Amniotic stem cell (primary cell): ENCODE data around the gene PDE11A.

ENCODE experiments used
- DNase-seq: peaks from one replicate; lab custom pipeline; 2025; lab: John Stamatoyannopoulos, UW

Gene PDE11A

DNA sequence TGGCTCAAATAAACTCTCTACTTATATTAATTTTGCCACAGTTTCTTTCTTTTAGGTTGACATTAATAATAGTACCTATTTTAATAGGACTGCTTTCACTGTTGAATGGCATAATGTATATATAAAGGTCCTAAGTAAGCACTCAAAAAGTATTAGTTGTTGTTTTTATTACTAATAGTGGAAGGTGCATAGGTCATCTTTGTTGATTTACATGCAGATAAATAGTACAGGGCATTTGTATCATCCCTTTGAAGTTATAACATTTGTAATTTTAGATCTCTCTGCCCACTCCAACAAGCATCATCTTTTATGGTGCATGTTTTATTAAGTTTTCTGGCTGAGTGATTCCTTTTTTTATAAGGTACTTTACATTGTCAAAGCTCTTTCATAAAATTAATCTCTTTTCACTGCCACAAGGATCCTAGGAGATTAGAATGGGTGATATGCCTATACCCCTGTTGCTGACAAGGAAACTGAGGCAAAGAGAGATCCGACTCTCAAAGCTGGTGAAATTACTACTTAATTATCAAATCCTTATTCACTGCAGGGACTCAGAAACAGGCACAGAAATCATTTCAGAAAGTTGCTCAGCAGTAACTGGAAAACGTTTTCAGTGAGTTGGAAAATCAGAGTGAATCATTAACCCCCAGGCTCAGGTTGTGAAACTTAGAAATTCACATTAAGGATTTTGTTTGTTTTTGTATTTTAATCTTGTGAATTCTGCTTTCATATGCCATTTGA lies 380.4 kb downstream of the PDE11A start:
- no peak for DNase-seq

DNA sequence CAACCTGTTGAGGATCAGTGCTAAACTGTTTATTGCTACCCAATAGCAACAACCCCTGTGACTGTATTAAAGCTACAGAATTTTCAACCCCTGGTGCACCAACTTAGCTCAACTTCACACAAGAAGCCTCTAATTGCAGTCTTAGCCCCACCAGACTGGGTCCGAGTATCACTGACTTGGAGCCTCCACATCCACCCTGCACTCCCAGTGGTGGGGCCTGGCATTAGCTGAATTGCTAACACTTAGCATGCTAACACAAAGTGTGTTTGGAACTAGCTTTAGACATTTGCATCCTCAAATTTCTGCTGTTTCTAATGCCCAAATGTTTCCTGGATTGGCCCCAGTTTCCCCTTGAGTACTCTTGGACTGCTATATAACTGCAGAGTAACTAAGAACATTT lies 381.4 kb downstream of the PDE11A start:
- no peak for DNase-seq

DNA sequence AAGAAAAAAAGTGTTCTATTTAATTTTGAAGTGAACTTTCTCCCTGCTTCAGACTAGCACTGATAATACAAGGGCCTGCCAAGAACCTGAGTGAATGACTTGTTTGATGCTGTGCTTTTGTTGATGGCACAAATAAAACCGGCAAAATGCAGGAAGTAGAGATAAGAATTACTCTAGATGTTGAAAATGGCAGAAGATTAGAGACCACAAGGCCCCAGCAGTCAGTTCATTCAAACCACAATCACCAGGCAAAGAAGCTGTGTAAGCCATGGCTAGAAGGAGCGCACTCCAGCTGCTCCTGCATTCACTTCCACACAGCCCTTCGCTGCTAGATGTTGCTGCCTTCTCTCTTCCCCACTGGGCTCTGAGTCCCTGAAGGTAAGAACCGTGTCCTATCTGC lies 383.0 kb downstream of the PDE11A start:
- DNase-seq = no peak

DNA sequence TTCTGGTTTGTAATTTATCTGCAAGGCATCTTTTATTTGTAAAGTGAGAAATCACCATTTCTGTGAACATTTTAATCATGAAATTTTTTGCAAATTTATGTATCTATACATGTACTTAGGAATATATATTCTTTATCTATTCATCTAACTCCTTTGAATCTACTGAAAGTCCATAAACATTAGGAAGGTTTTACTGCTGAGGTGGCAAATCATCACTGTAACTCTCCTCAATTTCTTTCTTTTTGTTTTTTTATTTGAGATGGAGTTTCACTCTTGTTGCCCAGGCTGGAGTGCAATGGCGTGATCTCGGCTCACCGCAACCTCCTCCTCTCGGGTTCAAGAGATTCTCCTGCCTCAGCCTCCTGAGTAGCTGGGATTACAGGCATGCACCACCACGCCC lies 383.7 kb downstream of the PDE11A start:
- DNase-seq = no peak

DNA sequence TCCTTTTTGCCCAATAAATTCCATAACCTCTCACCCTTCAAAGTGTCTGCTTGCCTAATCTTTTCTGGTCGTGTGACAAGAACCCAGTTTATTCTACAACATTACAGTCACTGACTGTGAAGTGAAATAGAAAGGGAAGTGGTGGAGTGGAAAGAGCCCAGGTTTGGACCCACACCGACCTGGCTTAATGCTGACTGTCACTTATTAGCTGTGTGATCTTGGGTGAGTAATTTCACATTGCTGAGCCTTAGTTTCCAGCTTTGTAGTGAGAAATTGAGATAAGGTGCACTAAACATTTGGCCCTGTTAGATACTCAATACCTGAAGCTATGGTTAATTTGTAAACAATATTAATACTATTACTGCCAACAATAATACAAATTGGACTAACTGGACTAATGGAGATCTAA lies 388.9 kb downstream of the PDE11A start:
- no peak for DNase-seq

DNA sequence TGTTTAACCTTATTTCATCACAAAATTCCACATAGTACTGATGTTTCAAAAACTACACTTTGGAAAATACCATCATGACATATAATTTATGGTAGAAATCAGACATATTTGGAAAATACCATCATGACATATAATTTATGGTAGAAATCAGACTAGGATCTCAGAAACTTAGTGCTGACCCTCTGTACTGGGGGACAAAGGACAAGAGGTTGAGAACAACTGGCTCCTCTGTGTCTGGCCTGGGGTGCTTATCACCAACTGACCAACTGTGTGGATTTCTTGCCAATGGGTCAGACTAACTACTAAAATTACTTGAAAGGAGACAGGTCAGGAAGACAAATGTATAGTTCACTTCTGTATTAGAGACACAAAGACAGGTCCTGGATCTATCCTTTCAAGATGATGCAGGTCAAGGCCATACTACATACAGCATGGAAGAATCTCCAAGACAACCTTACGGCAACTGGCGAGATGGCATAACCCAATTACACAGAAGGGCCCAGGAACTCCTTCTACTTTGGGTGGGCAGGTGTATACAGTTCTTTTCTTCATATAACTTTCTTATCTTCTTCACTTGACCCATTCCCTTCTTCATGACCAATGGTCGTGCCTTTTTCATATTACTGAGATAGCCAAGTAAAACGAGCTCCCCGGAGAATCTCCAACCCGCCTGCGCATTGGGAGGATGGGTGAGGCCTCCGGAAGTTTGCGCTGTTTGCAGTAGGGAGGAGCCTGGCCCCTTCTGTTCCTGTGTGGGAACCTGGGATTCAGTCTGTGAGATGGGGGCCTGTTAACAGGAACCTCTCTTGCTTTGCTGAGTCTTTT lies 389.5 kb downstream of the PDE11A start:
- no peak for DNase-seq

DNA sequence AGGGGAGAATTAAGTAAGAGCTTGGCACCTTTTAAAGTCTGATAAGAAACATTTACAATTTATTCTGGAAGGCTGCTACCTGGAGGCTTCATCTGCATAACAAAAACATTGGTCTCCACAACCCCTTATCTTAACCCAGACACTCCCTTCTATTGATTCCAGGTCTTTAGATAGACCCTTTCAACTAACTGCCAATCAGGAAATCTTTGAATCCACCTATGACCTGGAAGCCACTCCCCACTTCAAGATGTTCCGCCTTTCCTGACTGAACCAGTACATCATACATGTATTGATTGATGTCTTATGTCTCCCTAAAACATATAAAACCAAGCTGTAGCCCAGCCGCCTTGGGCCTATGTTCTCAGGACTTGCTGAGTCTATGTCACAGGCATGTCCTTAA lies 390.6 kb downstream of the PDE11A start:
- DNase-seq = no peak

DNA sequence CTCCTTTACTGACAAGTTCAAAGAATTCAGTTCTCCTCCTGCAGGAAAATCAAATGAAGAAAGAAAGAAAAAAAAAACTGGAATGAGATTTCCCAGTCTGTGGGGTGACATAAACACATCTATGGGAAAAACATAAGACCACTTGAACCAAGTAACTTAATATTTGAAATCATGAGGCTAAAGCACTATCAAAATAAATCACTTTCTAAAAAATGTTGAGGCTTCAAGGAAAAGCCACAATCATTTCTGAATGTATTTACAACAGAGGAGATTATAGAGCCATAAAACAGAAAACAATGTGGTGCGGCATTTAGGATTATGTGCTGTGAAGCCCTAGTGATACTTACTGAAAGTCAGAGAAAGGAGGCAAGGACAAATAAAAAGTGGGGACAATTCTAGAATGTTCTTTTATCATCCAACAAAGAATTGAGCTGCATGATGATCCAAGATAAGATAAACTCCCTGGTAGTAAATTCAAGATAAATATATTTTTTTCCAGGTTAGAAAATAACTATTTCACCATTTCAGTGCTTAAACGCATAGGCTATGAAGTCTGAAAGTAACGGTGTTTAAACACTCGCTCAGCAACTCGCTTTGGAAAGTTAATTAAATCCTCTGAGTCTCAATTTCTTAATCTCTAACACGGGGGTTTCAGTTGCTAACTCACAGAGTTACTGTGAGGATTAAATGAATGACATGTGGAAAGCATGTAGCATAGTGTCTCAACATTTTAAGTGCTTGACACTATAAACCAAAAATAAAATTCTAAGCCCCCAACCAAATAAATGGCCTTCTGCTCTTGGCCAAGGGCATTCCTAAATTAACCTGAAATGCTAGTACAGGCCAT lies 391.5 kb downstream of the PDE11A start:
- DNase-seq = no peak

DNA sequence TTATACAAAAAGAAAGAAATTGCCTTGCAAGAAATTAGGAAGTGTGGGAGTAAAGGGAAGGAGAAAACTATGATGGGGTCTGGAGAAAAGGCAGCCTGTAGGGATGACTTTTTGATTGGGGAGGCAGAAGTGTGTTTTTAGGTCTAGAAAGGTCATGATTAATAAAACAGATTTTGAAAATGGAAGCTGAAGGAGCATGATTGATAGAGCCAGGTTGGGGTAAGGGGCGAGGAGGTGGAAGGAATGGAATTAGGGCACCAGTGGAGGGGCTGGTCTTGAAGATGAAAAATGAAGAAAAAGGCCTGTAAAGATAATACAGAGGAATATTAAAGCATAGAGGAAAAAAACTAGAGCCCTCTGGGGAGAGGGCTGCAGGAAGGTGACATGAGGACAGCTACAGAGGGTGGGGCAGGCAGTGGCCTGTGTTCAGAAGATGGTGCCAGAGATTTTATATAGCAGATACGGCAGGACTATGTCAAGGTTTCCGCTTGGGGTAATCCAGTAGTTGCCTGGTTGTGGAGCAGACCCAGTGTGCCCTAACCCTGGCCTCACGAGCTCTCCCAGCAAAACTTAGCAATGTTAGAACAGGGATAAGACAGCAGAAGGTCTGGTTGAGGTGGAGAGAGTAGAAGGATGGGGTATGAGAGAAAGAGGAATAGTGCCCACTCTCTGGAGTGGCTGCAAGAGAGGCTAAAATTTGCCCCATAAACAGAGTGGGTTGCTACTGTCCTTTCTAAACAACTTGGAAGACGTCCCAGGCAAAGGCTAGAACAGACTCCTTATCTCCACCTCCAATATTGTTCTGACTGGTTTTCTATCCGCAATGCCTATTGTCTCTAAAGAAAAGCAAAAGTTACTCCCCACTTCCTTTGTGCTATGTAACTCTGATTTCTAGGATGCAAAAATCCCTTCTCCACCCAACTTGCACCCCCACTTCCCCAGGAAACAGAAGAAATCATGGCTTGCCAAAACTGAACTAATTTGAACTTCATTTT lies 392.7 kb downstream of the PDE11A start:
- no peak for DNase-seq

DNA sequence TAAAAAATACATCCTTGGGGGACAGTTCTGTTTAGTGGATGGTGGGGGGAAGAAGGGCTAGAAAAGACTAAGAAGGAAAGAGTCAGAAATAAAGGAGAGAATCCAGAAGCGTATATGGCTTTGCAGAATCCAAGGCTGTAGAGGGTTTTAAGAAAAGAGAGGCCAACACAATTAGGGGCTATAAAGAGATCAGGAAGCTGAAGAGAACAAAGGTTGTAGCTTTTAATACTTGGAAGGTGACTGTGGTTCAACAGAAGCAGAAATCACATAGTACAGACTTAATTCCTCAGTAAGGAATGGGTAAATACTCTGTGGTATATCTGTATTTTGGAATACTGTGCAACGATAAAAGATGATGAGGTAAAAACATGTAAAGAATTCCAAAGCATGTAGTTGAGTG lies 393.6 kb downstream of the PDE11A start:
- no peak for DNase-seq

DNA sequence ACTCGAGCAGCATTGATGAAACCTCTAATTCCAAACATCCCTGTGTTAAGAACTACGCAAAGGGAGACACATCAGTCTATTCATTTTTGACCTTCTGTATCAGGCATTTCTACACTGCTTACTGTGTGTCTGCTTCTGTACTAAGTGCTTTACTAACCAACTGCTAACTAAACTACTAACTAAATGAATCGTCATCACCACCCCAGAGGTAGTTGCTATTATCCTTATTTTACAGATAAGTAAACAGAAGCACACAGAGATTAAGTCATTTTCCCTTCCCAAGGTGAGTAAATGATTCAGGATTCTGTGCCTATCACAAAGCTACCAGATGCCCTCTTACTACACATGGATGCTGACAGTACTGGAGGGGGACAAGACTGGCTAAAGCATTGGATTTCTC lies 395.9 kb downstream of the PDE11A start:
- no peak for DNase-seq

DNA sequence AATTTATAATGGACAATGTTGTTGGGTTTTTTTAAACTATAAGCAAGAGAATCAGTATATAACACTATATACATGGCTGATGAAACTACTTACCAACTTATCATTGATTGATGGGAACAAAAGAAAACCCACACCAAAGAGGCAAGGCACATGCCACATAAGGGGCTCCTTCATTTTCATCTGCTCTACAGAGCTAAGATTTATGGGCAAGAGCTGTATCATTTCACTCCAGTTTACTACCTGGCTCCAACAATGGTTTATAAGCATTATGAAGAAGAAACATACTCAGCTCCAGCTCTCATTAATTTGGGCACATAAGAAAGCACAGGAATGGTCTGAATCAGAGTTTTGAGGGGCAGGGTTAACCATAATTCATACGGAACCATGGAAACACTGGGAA lies 396.8 kb downstream of the PDE11A start:
- no peak for DNase-seq

DNA sequence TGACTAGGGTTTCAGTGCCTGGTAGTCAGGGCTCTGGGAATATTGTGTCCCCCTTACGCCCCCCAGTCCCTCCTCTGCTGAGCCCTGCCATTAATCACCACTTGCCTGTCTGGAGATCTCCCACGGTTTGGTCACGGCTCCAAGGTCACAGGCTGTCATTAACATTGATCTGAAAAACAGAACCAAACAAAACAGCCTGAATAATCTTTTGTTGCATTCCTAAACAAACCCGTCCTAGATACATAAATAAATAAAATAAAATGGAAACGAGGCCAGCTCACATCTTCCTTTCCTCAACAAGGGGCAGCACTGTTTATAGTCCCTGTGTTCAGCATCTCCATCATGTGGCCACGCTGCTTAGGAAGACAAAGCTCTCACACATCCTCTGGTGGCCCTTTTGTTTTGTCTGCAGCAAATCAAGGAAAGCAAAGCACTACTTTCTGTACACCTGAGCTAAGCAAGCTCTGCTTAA lies 397.2 kb downstream of the PDE11A start:
- DNase-seq = no peak

DNA sequence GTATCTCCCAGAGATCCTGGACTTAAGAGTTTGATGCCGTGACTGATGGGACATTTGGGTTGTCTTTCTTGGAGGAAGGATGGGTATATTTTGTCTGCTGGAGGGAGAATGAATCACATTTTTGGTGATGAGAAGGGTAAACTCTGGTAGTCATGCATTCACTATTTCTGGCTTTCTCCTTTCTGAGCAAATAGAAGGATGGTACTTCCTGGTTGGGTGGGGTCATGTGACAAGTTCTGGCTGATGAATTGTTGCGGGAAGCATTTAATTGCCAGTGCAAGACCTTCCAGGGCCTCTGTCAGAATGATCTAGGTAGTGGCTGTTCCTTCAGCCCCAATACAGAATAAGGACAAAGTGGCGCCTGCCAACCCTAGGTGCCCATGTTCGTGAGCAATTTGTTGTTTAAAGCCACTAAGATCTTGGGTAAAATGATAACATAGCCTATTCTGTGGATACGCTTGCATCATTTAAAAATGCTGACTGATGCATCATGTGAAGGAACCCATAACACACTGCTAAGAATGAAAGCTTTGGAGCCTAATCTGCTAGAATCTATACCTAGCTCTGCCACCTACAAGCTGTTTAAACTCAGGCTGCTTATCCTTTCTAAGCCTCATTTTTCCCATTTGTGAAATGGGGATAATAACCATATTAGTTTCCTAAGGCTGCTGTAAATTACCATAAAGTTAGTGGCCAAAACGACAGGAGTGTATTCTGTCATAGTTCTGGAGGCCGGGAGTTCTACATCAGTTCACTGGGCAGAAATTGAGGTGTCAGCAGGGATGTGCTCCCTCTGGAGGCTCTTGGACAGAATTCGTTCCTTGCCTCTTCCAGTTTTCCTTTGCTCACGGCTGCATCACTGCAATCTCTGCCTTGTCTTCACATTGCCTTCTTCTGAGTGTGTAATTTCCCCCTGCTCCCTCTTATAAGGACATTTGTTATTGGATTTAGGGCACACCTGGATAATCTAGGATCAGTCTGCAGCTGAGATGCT lies 398.7 kb downstream of the PDE11A start:
- DNase-seq = no peak

DNA sequence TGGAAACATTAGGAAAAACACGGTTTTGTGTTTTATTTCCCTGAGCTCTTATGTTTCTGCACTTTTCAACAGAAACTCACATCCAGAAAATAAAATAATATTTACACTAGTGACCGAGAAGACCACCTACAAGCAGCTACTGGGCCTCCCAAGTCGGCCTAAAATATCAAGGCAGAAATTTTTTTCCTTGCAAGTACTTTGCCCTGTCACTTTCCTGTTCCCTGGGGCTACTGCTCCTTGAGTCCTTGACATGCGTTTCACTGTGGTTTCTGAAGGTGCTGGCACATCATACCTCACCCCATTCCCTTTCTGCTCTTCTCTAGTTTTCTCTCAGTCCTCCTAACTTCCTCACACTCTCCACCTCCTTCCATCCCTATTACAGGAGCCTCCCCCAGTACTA lies 400.9 kb downstream of the PDE11A start:
- DNase-seq = no peak

DNA sequence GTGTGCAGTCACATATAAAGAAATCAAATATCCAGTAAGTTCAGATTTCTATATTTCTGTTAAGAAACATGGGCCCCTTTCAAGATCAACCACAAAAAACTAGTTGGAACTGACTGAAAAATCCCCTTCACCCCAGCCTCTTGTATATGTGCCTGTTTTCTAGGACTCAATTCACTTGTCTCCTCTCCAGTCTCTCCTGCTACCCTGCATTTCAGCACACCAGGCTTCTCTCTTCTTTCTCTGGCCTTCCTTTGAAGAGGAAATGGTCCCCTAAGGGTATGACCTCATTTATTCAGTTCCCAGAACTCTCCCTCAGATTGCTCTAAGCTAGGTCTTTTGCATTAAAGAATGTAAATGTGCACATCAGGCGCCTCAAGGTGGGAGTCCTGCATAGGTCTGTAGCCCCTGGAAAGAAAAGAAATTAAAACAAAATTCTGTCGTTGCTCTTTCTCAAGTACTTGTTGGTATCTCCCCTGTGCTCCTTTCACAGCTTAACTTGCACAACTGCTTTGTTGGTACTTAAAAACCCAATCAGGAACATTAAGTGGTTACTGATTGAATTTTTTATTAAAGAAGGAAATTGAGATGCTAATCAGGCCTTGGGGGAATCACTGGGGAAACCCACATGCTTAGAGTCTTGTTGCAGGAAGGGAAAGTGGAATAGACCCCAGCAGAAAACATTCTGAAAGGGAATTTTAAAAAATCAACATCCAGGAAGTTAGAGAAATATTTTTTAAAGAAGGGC lies 401.6 kb downstream of the PDE11A start:
- no peak for DNase-seq

DNA sequence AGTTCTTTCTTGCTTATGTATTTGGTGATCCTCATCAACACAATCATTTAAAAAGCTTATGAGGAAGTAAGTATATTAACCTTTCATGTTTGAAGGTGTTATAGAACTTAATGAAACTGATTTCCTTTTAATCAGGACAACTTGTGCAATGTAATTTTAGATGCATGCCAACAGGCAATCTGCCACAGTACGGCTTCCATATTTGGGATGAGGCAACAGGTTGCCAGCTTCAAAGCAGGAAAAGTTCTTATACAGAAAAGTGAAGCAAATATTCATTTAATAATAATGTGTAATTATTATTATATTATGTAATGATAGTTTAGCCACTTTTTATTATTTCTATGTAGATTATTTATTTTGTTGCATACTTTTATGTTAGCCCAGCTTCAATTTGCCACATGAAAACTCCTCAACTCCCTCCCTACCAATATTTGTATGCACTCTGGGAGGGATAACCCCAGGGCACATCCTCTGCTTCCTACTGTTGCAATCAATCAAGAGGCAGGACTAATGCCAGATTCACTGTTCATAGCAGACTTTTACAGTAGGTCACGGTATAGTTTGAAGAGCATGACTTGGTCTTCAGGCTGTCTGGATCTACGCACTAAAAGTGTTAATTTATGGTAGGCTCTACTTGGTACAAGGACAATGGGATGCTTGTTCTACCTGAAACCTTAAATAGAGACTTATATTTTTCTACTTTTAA lies 402.8 kb downstream of the PDE11A start:
- no peak for DNase-seq

DNA sequence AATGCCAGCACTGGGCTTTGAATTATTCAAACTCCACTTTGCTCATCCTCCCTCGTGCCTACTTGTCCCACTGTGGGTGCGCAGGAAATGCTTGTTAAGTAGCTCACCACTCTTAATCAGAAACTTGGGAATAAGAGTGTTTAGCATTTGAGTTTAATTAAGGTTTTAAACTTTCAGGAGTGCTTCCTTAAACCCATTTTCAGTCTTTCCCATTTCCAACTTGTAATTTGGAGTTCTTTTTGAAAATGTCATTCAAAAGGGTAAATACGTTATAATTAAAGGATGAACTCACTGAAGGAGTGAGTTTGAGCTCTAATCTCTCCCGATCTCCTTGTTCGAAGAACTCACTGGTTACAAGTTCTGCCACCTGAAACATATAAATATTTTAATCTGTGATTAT lies 403.4 kb downstream of the PDE11A start:
- DNase-seq = no peak

DNA sequence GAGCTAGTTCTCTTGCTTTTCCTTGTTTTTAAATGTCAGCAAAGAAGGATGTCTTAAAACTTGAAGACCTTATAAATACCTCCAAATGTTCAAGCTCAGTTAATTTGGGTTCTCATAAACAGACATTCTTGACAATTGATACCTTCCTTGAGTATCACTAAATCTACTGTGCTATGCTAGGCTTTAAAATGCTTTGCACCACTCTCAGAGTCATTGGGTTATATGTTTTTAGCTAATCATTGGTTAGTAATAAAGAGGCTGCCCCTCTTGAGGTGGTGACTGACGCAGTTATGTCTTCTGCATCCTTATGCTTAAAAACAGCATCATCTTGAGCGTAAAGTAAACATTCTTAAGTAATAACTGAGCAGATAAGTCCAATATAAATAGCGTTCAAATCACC lies 404.0 kb downstream of the PDE11A start:
- DNase-seq = no peak
